H9 (cell line): ENCODE results near the gene ORAI2. TPM values are rescaled to one million over a fixed set of nuclear protein-coding genes. Genes with fewer than 3 reads are reported as not detected.
"Not testable (repeated sequence)": the region's sequence is repeated elsewhere in the genome, so short reads cannot be mapped to it uniquely, and the experiment has no call there.

Experiments used
- DNase-seq: peaks from one replicate; pipeline ENCODE4 v3.0.0-alpha.2; 2017
- H2AFZ ChIP-seq: one replicate; pipeline ENCODE4 v1.6.1; 2013; ENCODE audit warnings: mild to moderate bottlenecking, low read length, control low read depth, moderate library complexity
- H2AK5ac ChIP-seq: 2 replicates; pipeline ENCODE4 v1.6.1; 2013; ENCODE audit warnings: low read length, control low read depth, mixed read lengths; ENCODE audit not compliant: insufficient read length
- H2BK120ac ChIP-seq: one replicate; pipeline ENCODE4 v1.6.1; 2013; ENCODE audit warnings: low read depth, mild to moderate bottlenecking, low read length, control low read depth, inconsistent platforms; ENCODE audit not compliant: poor library complexity, severe bottlenecking
- H2BK12ac ChIP-seq: 2 replicates; pipeline ENCODE4 v1.6.1; 2013; ENCODE audit warnings: low read length, control low read depth, mixed read lengths, low read depth; ENCODE audit not compliant: insufficient read length
- H2BK15ac ChIP-seq: 2 replicates; pipeline ENCODE4 v1.6.1; 2013; ENCODE audit warnings: low read depth, low read length, control low read depth
- H2BK20ac ChIP-seq: one replicate; pipeline ENCODE4 v1.6.1; 2013; ENCODE audit warnings: low read depth, mild to moderate bottlenecking, low read length, control low read depth, inconsistent platforms; ENCODE audit not compliant: poor library complexity, severe bottlenecking
- H2BK5ac ChIP-seq: 2 replicates; pipeline ENCODE4 v1.6.1; 2013; ENCODE audit warnings: low read length, control low read depth, mixed read lengths; ENCODE audit not compliant: insufficient read length
- H3K14ac ChIP-seq: 2 replicates; pipeline ENCODE4 v1.6.1; 2013; ENCODE audit warnings: low read length, control low read depth; ENCODE audit not compliant: insufficient read depth
- H3K18ac ChIP-seq: 2 replicates; pipeline ENCODE4 v1.6.1; 2013; ENCODE audit warnings: low read depth, mild to moderate bottlenecking, mixed read lengths, low read length, control low read depth; ENCODE audit not compliant: insufficient read length
- H3K23ac ChIP-seq: 2 replicates; pipeline ENCODE4 v1.6.1; 2013; ENCODE audit warnings: low read length, control low read depth, mixed read lengths, low read depth; ENCODE audit not compliant: insufficient read length
- H3K23me2 ChIP-seq: 2 replicates; pipeline ENCODE4 v1.6.1; 2013; ENCODE audit warnings: low read depth, mild to moderate bottlenecking, mixed read lengths, low read length, control low read depth; ENCODE audit not compliant: insufficient read length, poor library complexity, severe bottlenecking
- H3K27ac ChIP-seq: 2 replicates; pipeline ENCODE4 v1.5.1; 2013; ENCODE audit warnings: low read length, control low read depth, mixed read lengths, low read depth; ENCODE audit not compliant: insufficient read length
- H3K27me3 ChIP-seq: 2 replicates; pipeline ENCODE4 v1.6.1; 2013; ENCODE audit warnings: low read length, control low read depth, inconsistent platforms; ENCODE audit not compliant: insufficient read depth
- H3K4ac ChIP-seq: 2 replicates; pipeline ENCODE4 v1.6.1; 2013; ENCODE audit warnings: low read depth, mild to moderate bottlenecking, control low read depth, inconsistent platforms, low read length, moderate library complexity
- H3K4me1 ChIP-seq: 2 replicates; pipeline ENCODE4 v1.6.1; 2013; ENCODE audit warnings: low read length, control low read depth, inconsistent platforms; ENCODE audit not compliant: insufficient read depth
- H3K4me2 ChIP-seq: 2 replicates; pipeline ENCODE4 v1.6.1; 2013; ENCODE audit warnings: low read length, control low read depth, mixed read lengths; ENCODE audit not compliant: insufficient read length, insufficient read depth
- H3K56ac ChIP-seq: 2 replicates; pipeline ENCODE4 v1.6.1; 2013; ENCODE audit warnings: low read depth, mild to moderate bottlenecking, mixed read lengths, low read length, control low read depth; ENCODE audit not compliant: insufficient read length
- H3K79me1 ChIP-seq: 2 replicates; pipeline ENCODE4 v1.6.1; 2013; ENCODE audit warnings: low read depth, mild to moderate bottlenecking, moderate library complexity, low read length, control low read depth, inconsistent platforms; ENCODE audit not compliant: insufficient read depth, poor library complexity, severe bottlenecking
- H3K79me2 ChIP-seq: 2 replicates; pipeline ENCODE4 v1.6.1; 2013; ENCODE audit warnings: low read length, control low read depth, inconsistent platforms; ENCODE audit not compliant: insufficient read depth
- H3K9ac ChIP-seq: 2 replicates; pipeline ENCODE4 v1.6.1; 2013; ENCODE audit warnings: low read length, control low read depth, mixed read lengths; ENCODE audit not compliant: insufficient read length; ENCODE audit errors: extremely low read depth
- H3K9me3 ChIP-seq: one replicate; pipeline ENCODE4 v1.6.1; 2013; ENCODE audit warnings: low read depth, low read length, inconsistent platforms; ENCODE audit not compliant: control insufficient read depth
- H3T11ph ChIP-seq: one replicate; pipeline ENCODE4 v1.6.1; 2013; ENCODE audit warnings: mild to moderate bottlenecking, low read length, control low read depth, inconsistent platforms
- H4K20me1 ChIP-seq: one replicate; pipeline ENCODE4 v1.6.1; 2013; ENCODE audit not compliant: control insufficient read depth, insufficient read length, insufficient read depth
- H4K5ac ChIP-seq: 2 replicates; pipeline ENCODE4 v1.6.1; 2013; ENCODE audit warnings: low read depth, mild to moderate bottlenecking, mixed read lengths, low read length, control low read depth; ENCODE audit not compliant: insufficient read length
- H4K8ac ChIP-seq: replicated peaks from 2 replicates; pipeline ENCODE4 v1.6.1; 2013; ENCODE audit warnings: low read length, control low read depth, mixed read lengths, low read depth; ENCODE audit not compliant: insufficient read length
- H4K91ac ChIP-seq: 2 replicates; pipeline ENCODE4 v1.6.1; 2013; ENCODE audit warnings: low read depth, mild to moderate bottlenecking, moderate library complexity, mixed read lengths, low read length, control low read depth; ENCODE audit not compliant: insufficient read length
- H3K27ac Mint-ChIP-seq, 3 experiments: 2 replicates in 2 of 3; 3 replicates in 1 of 3; pipeline ENCODE4 v1.8.0; 2020 to 2021; ENCODE audit warnings: mixed read lengths in 3 of 3, mild to moderate bottlenecking in 1 of 3, moderate library complexity in 1 of 3
- H3K27me3 Mint-ChIP-seq: 2 replicates; pipeline ENCODE4 v1.8.0; 2021; ENCODE audit warnings: low read depth, mild to moderate bottlenecking, moderate library complexity, mixed read lengths
- H3K36me3 Mint-ChIP-seq, 3 experiments: 2 replicates in 2 of 3; 3 replicates in 1 of 3; pipeline ENCODE4 v1.8.0; 2020 to 2021; ENCODE audit warnings: low read depth in 3 of 3, mixed read lengths in 3 of 3; ENCODE audit not compliant: insufficient read depth in 1 of 3
- H3K4me1 Mint-ChIP-seq, 2 experiments: 2 replicates each; pipeline ENCODE4 v1.8.0; 2020; ENCODE audit warnings: mixed read lengths in 2 of 2
- H3K4me3 Mint-ChIP-seq, 2 experiments: 2 replicates in 1 of 2; 3 replicates in 1 of 2; pipeline ENCODE4 v1.8.0; 2020 to 2021; ENCODE audit warnings: mild to moderate bottlenecking in 2 of 2, mixed read lengths in 2 of 2, moderate library complexity in 1 of 2
- H3K9me3 Mint-ChIP-seq, 2 experiments: 2 replicates in 1 of 2; 3 replicates in 1 of 2; pipeline ENCODE4 v1.8.0; 2020; ENCODE audit warnings: mild to moderate bottlenecking in 2 of 2, mixed read lengths in 2 of 2, moderate library complexity in 1 of 2
- WGBS: extraction: QIAGEN DNeasy Blood & Tissue Kit; methylation state at CpG from one replicate; pipeline ENCODE4 v1.1.7; 2013; ENCODE audit warnings: missing lambda C conversion rate, low lambda C conversion rate, mixed read lengths; ENCODE audit not compliant: insufficient read length; ENCODE audit errors: extremely low coverage; 5-methylcytosine and 5-hydroxymethylcytosine counted together
- total RNA-seq: library from RNA; stranded (reverse); gene quantifications from 2 replicates; pipeline ENCODE4 v1.2.1, GENCODE V29; 2021

The ORAI2 gene
- total RNA-seq, 1 experiment from 2014 or later: 26.6 TPM

- not testable (repeated sequence) for H3K9ac ChIP-seq, H3K36me3 Mint-ChIP-seq, H3K9me3 ChIP-seq, H2BK15ac ChIP-seq, H3K79me1 ChIP-seq, H3K4ac ChIP-seq, H4K91ac ChIP-seq, H3K4me1 Mint-ChIP-seq, H3K4me2 ChIP-seq, H2BK20ac ChIP-seq, H3K79me2 ChIP-seq, H2AK5ac ChIP-seq, H3K9me3 Mint-ChIP-seq, H3K23me2 ChIP-seq, H2BK12ac ChIP-seq, H4K5ac ChIP-seq, H3K23ac ChIP-seq, H2BK5ac ChIP-seq, H3K4me1 ChIP-seq, H4K20me1 ChIP-seq, H3K14ac ChIP-seq, DNase-seq, H4K8ac ChIP-seq, H3T11ph ChIP-seq, H3K27ac ChIP-seq, H2BK120ac ChIP-seq, H3K56ac ChIP-seq, H3K18ac ChIP-seq, H2AFZ ChIP-seq, H3K27me3 Mint-ChIP-seq, H3K27ac Mint-ChIP-seq, H3K27me3 ChIP-seq, H3K4me3 Mint-ChIP-seq
- no CpG with 5 or more reads among the region's 5 CpGs for WGBS
Observed at GRCh38 chr7:102497308-102497707, 63.9 kb downstream of the ORAI2 start.

GRCh38 chr7:102498321-102498720 is 64.9 kb downstream of the ORAI2 start:
- H2AK5ac ChIP-seq, H3K4me1 Mint-ChIP-seq, H4K8ac ChIP-seq, H3K4me2 ChIP-seq, H3K27me3 Mint-ChIP-seq, H3K9me3 Mint-ChIP-seq, H4K20me1 ChIP-seq, H2BK12ac ChIP-seq, H3K79me1 ChIP-seq, H3K4me1 ChIP-seq, H3K18ac ChIP-seq, H2AFZ ChIP-seq, H3K23me2 ChIP-seq, H2BK20ac ChIP-seq, H3K9ac ChIP-seq, H3K27ac ChIP-seq, H3K4me3 Mint-ChIP-seq, H3K56ac ChIP-seq, H3K14ac ChIP-seq, H4K5ac ChIP-seq, H3K27me3 ChIP-seq, H3K79me2 ChIP-seq, H3K9me3 ChIP-seq, H3K23ac ChIP-seq, H3K4ac ChIP-seq, H3K27ac Mint-ChIP-seq, DNase-seq, H2BK5ac ChIP-seq, H2BK120ac ChIP-seq, H4K91ac ChIP-seq, H2BK15ac ChIP-seq, H3K36me3 Mint-ChIP-seq, H3T11ph ChIP-seq: not testable (repeated sequence)
- no CpG with 5 or more reads among the region's 16 CpGs for WGBS
